AG09309 (cell line): ENCODE measurements around the gene LYPD1.

Source experiments
- DNase-seq: peaks from one replicate; pipeline ENCODE4 v3.0.0-alpha.2; 2010; ENCODE audit warnings: low read depth
- H3K4me3 ChIP-seq: 2 replicates; pipeline ENCODE4 v1.5.1; 2011; ENCODE audit warnings: mild to moderate bottlenecking, low read depth, low read length, moderate library complexity; ENCODE audit not compliant: control insufficient read depth
- CTCF ChIP-seq: IDR thresholded peaks from 2 replicates; pipeline ENCODE4 v1.5.1; 2011; ENCODE audit warnings: mild to moderate bottlenecking, low read depth, low read length, inconsistent platforms; ENCODE audit not compliant: insufficient read depth, control insufficient read depth; ENCODE audit errors: missing control alignments

Gene LYPD1

DNA sequence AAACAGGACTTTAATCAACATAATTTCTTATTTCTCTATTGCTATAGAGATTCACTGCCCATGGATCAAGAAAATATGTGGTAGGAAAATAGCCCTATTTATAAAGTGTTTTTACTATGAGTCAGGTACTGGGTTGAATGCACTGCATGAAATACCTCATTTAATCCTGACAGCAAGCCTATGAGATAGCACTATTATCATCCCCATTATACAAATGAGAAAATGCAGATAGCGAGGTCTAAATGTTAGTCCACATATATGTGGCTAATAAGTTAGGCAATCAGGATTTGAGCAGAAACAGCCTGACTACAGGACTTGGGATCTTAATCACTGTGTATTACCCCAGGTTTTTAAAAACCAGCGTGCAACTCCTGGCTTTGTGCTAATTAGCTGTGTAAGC, 8.5 kb upstream of the LYPD1 start:
- no peak for TF ChIP-seq CTCF
- H3K4me3 ChIP-seq, result no peak overlapping the region
- DNase-seq, result no peak

DNA sequence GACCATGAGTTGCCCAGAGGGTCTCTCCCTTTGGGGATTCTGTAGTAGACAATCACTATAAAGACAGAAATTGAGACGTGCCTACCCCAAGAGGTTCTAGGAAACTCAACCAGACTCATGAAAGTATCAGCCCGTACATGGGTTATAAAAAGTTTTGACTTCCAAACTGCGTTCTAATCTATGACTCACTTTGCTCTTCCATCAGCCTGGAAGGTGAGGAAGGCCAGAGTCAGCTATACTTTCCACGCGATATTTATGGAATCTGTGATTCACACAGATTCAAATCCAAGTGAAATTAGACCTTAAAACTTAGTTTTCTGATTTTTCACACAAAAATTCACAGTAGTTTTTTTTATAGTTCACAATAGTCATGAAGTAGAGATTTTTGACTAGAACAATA, 7.7 kb upstream of the LYPD1 start:
- no peak for TF ChIP-seq CTCF
- DNase-seq, result no peak
- H3K4me3 ChIP-seq, result no peak overlapping the region

DNA sequence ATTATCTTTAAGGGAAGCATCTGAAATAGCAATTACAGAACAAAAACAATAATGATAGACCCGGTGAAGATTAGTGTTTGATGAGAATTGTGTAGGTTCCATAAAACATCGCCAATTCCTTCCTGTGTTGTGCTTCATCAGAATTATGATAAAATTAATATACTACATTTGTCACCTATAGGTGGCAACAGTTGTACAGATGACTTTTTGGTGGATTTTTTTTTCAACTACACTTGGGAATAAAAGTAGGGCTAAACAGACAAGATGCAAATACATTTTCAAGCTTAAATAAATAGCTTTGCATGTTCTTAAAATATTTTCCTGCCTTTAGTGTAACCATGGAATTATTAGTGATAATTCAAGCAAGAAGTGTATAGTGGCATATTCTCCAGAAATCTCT, 7.0 kb upstream of the LYPD1 start:
- no peak for DNase-seq
- no peak overlapping the region for H3K4me3 ChIP-seq
- no peak for TF ChIP-seq CTCF

DNA sequence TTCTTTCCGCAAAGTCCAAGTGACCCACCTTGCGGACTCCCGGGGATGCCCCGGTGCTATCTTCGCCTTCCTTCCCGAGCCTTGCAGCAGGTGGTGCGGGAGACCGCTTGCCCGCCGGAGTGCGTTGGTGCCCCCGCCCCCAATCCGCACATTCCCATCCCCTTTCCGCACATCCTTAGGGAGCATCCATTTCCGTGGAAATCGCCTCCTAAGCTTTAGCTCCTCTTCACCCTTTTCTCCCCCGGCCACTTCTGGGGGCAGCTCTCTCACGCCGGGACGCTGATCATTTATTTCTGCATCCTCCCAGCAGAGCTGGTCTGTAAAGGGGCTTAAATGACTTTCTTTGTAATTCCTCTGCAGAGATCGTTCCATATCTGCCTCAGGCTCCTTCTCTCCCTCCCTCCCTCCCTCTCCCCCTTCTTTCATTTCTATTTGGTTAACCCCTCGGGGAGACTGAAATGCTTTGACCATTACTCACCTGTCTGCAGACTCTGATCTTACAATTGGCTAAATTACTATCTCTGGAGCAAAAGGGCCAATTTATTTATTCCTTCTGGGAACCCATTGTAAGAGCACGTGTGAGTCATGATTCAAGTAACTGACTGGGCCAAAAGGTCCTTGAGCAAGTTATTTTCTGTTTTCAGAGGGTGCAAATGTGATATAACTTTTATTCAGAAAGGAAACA, 1.3 kb upstream of the LYPD1 start:
- TF ChIP-seq CTCF, result no peak
- H3K4me3 ChIP-seq, result peak overlapping the region; percentile 65
- DNase-seq, result peak; percentile 64

GRCh38 chr2:132670496-132671150, 618 bp upstream of the LYPD1 start:
- DNase-seq, result no peak
- TF ChIP-seq CTCF, result no peak
- peak overlapping the region; percentile 65 for H3K4me3 ChIP-seq

DNA sequence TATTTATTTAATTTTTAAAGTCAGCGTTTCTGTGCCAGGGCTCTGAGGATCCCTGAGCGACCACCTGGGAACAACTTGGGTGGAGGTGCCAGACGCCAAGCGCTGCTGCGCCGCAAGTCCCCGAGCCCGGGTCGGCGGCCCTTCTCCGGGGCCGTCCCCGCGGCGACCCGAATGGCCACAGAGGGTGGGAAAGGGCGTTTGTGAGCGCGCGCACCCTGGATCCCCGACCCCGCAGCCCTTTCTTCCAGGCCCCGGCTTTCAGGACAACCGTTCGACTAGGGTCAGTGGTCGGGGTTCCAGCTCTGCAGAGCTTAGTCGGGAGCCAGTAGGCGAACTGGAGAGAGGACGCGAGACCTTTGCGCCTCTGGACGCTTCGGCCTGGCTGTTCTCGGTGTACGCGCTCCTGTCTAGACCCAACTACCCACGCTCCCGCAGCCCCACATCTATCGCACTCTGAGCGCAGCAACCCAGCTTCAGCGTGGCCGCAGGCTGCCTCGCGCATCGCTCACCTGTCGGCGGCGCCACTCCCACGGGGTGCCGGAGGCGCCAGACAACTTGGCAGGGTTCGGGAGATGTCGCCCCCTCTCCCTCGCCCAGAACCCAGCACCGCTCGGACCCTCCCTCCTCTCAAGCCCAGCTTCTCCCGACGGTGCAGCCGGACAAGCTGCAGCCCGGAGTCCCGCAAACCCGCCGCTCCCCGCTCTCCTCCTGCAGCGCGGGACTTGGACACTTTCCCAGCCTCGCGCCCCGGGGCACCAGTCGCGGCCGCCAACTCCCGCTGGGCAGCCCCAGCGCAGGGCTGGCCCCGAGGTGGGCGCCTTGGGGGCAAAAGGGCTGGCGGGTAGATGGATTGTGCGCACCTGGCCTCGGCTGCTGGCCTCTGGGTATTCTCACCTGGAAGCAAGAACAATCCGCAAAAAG, 758 bp downstream of the LYPD1 start:
- peak; percentile 21 for TF ChIP-seq CTCF
- DNase-seq, result no peak
- peak overlapping the region; percentile 65 for H3K4me3 ChIP-seq
